HepG2 (cell line): ENCODE data around the gene TMEM191B. TPM values are rescaled to one million over a fixed set of nuclear protein-coding genes. Genes with fewer than 3 reads are reported as not detected.
"Not testable (repeated sequence)": the region's sequence is repeated elsewhere in the genome, so short reads cannot be mapped to it uniquely, and the experiment has no call there.

Source experiments
- ATAC-seq: fragments of 200-7000 bp; cut with Tn5 transposase; 3 replicates; pipeline ENCODE4 v1.9.1; 2020; ENCODE audit warnings: mild to moderate bottlenecking, moderate library complexity
- BruUV-seq: library from RNA; stranded (reverse); fragments of 400-500 nt; replicated peaks from 2 replicates; lab custom pipeline; 2021; lab: Mats Ljungman, UMichigan
- CTCF ChIA-PET: fragments of 300-600 bp; formaldehyde crosslinking; extraction: SDS; loops from one replicate; lab custom pipeline; 2021; ENCODE audit warnings: low total read pairs, inconsistent platforms, low intra/inter-chr PET ratio; lab: Yijun Ruan, JAX
- POLR2A ChIA-PET: fragments of 350-600 bp; sonication (Branson Sonifier 250); formaldehyde crosslinking; loops from one replicate; lab custom pipeline; 2020; ENCODE audit warnings: antibody characterized with exemption, inconsistent platforms; lab: Yijun Ruan, JAX
- DNase-seq: peaks from one replicate; pipeline ENCODE4 v3.0.0-alpha.2; 2015; ENCODE audit warnings: low spot score
- FAIRE-seq: peaks from 3 replicates; lab custom pipeline; 2011; peaks lifted over from hg19 to GRCh38; lab: Jason Lieb, UNC
- H2AFZ ChIP-seq: one replicate; pipeline ENCODE4 v1.6.1; 2011; ENCODE audit warnings: low read length, inconsistent platforms
- H3K27ac ChIP-seq: fragments of 300-600 bp; 3 replicates; pipeline ENCODE4 v1.8.0; 2011; ENCODE audit warnings: mixed run types, mild to moderate bottlenecking, mixed read lengths, low read length, inconsistent platforms; ENCODE audit not compliant: insufficient read depth; ENCODE audit errors: extremely low read length
- H3K27me3 ChIP-seq, 2 experiments: fragments of 200-600 bp in 1 of 2; 2 replicates in 1 of 2; 3 replicates in 1 of 2; pipeline versions ENCODE4 v1.6.0 to v1.8.0; 2011; ENCODE audit warnings: low read length in 2 of 2, mild to moderate bottlenecking in 2 of 2, moderate library complexity in 2 of 2, inconsistent platforms in 1 of 2; ENCODE audit not compliant: insufficient read depth in 2 of 2, control insufficient read depth in 1 of 2
- H3K36me3 ChIP-seq, 2 experiments: fragments of 200-600 bp in 1 of 2; replicated peaks in 1 of 2; 2 replicates in 1 of 2; 3 replicates in 1 of 2; pipeline versions ENCODE4 v1.5.1 to v1.8.0; 2011; ENCODE audit warnings: low read length in 2 of 2, inconsistent platforms in 1 of 2; ENCODE audit not compliant: insufficient read depth in 2 of 2, control insufficient read depth in 1 of 2
- H3K4me1 ChIP-seq: 2 replicates; pipeline ENCODE4 v1.5.1; 2012; ENCODE audit warnings: low read length, inconsistent platforms; ENCODE audit not compliant: insufficient read depth
- H3K4me2 ChIP-seq: 2 replicates; pipeline ENCODE4 v1.6.0; 2011; ENCODE audit warnings: low read depth, low read length, inconsistent platforms
- H3K4me3 ChIP-seq, 3 experiments: fragments of 200-600 bp in 1 of 3; sonication (generic), shearing (Covaris generic) in 1 of 3; replicated peaks in 1 of 3; 2 replicates each; pipeline ENCODE4 v1.5.1; 2011 to 2016; ENCODE audit warnings: low read length in 3 of 3, inconsistent platforms in 2 of 3, low read depth in 2 of 3, mild to moderate bottlenecking in 2 of 3, control low read depth in 1 of 3, mixed read lengths in 1 of 3; ENCODE audit not compliant: insufficient read depth in 1 of 3
- H3K79me2 ChIP-seq: one replicate; pipeline ENCODE4 v1.6.1; 2011; ENCODE audit warnings: low read length, inconsistent platforms; ENCODE audit not compliant: insufficient read depth
- H3K9ac ChIP-seq: 2 replicates; pipeline ENCODE4 v1.6.0; 2011; ENCODE audit warnings: mild to moderate bottlenecking, low read depth, low read length, inconsistent platforms; ENCODE audit not compliant: insufficient read depth
- H3K9me3 ChIP-seq: 2 replicates; pipeline ENCODE4 v1.5.1; 2012; ENCODE audit warnings: mild to moderate bottlenecking, low read length
- H4K20me1 ChIP-seq: 2 replicates; pipeline ENCODE4 v1.6.0; 2011; ENCODE audit warnings: inconsistent platforms, mild to moderate bottlenecking, low read length, moderate library complexity; ENCODE audit not compliant: insufficient read depth
- PATZ1 ChIP-seq: sonication (generic); formaldehyde crosslinking; IDR thresholded peaks from 2 replicates; pipeline ENCODE4 v1.4.0; 2020; ENCODE audit warnings: missing genetic modification reagents
- ZBTB33 ChIP-seq: sonication (generic); formaldehyde crosslinking; IDR thresholded peaks from 2 replicates; pipeline ENCODE4 v1.4.0; 2020; ENCODE audit warnings: missing genetic modification reagents
- ZFY ChIP-seq: sonication (generic); formaldehyde crosslinking; IDR thresholded peaks from 2 replicates; pipeline ENCODE4 v1.4.0; 2020; ENCODE audit warnings: missing genetic modification reagents
- WGBS: methylation state at CpG from one replicate; pipeline ENCODE4 v1.1.6; 2017; ENCODE audit warnings: low lambda C conversion rate; 5-methylcytosine and 5-hydroxymethylcytosine counted together
- in situ Hi-C: cut with HindIII; loops from 2 replicates; pipeline ENCODE4 v1.10.0; 2017; ENCODE audit warnings: low pct_unique_long_range_greater_than_20kb; ENCODE audit not compliant: extremely low pct_ligation_motif_present
- intact Hi-C: fragments of 100-400 bp; cut with micrococcal nuclease; formaldehyde crosslinking; loops from one replicate; pipeline ENCODE4 v1.10.0; 2022; ENCODE audit not compliant: unreplicated experiment
- polyA plus RNA-seq, 8 experiments: library from polyadenylated mRNA; depleted of rRNA in 3 of 8; stranded (reverse) in 7 of 8; unstranded in 1 of 8; fragments of >200 nt; fragmentation: Illumina TruSeq in 4 of 8; extraction: Trizol in 4 of 8; gene quantifications; 2 replicates each; pipeline versions ENCODE4 v1.2.1 to v1.2.3, GENCODE V29; 2011 to 2016; ENCODE audit warnings: low read depth in 4 of 8, missing spikeins in 1 of 8, mixed read lengths in 1 of 8; ENCODE audit not compliant: insufficient read depth in 1 of 8
- total RNA-seq, 5 experiments: library from RNA; depleted of rRNA; stranded (reverse); fragments of >200 nt; fragmentation: Illumina TruSeq; extraction: Trizol; gene quantifications; 2 replicates each; pipeline ENCODE4 v1.2.3, GENCODE V29; 2016; ENCODE audit warnings: low read depth in 1 of 5

The TMEM191B gene
- total and polyA plus RNA-seq, 2 of the 13 experiments (the other 11 are each of a cell fraction or from before 2014, with no cell fraction given) = 3.0 to 5.6 TPM

- CTCF ChIA-PET, BruUV-seq, H3K9ac ChIP-seq, DNase-seq, H3K9me3 ChIP-seq, in situ Hi-C loops, H3K36me3 ChIP-seq, H3K27me3 ChIP-seq, H4K20me1 ChIP-seq, FAIRE-seq, intact Hi-C loops, H3K4me1 ChIP-seq, POLR2A ChIA-PET, H2AFZ ChIP-seq: not testable (repeated sequence)
- no CpG with 5 or more reads among the region's 16 CpGs for WGBS
- Histone ChIP-seq H3K4me3 (peak overlapping the region in 1 of 3 experiments; percentile 28; a peak in 1 of 6 replicates), H3K27ac (peak overlapping the region; percentile 69), H3K79me2 (peaks cover 13% of the 10 kb centered on the region), H3K4me2 (peak overlapping the region; percentile 57)
- peak; percentile 85 for ATAC-seq
- TF ChIP-seq ZFY (CRISPR knock-in tag) (peak; percentile 32; the same call in 1 of the 2 replicates), PATZ1 (CRISPR knock-in tag) (0 out of 2 replicates have a peak, but pooled peaks have one; percentile 30)
These were observed 43.1 kb downstream of the TMEM191B start for GRCh38 chr22:18570509-18571246.

- H3K36me3 ChIP-seq, CTCF ChIA-PET, intact Hi-C loops, POLR2A ChIA-PET, H3K4me3 ChIP-seq, H3K4me2 ChIP-seq, H3K27me3 ChIP-seq, BruUV-seq, H3K9me3 ChIP-seq, ATAC-seq, DNase-seq, H2AFZ ChIP-seq, FAIRE-seq, H3K27ac ChIP-seq, H4K20me1 ChIP-seq, H3K4me1 ChIP-seq, in situ Hi-C loops, H3K9ac ChIP-seq: not testable (repeated sequence)
- WGBS = 70% methylated on average over 8 of the region's 10 CpGs
- peaks cover 12% of the 10 kb centered on the region for H3K79me2 ChIP-seq
- TF ChIP-seq ZBTB33 = 0 out of 2 replicates have a peak, but pooled peaks have one; percentile 35
These were observed 46.0 kb downstream of the TMEM191B start for GRCh38 chr22:18573483-18574164.

GRCh38 chr22:18574555-18574954 lies 47.0 kb downstream of the TMEM191B start:
- peak; percentile 17 for ATAC-seq
- intact Hi-C loops, H2AFZ ChIP-seq, CTCF ChIA-PET, H3K79me2 ChIP-seq, H3K9ac ChIP-seq, BruUV-seq, H3K27ac ChIP-seq, DNase-seq, H3K4me3 ChIP-seq, H3K9me3 ChIP-seq, H3K4me2 ChIP-seq, H3K36me3 ChIP-seq, in situ Hi-C loops, H3K4me1 ChIP-seq, FAIRE-seq, H4K20me1 ChIP-seq, POLR2A ChIA-PET, H3K27me3 ChIP-seq: not testable (repeated sequence)
- 0% methylated on average over 2 of the region's 13 CpGs for whole genome bisulfite sequencing
